ENCODE results near the gene CARD9. TPM values are rescaled to one million over a fixed set of nuclear protein-coding genes. Genes with fewer than 3 reads are reported as not detected.

The CARD9 gene
- total RNA-seq, 1 experiment from 2014 or later: 14.0 TPM

DNA sequence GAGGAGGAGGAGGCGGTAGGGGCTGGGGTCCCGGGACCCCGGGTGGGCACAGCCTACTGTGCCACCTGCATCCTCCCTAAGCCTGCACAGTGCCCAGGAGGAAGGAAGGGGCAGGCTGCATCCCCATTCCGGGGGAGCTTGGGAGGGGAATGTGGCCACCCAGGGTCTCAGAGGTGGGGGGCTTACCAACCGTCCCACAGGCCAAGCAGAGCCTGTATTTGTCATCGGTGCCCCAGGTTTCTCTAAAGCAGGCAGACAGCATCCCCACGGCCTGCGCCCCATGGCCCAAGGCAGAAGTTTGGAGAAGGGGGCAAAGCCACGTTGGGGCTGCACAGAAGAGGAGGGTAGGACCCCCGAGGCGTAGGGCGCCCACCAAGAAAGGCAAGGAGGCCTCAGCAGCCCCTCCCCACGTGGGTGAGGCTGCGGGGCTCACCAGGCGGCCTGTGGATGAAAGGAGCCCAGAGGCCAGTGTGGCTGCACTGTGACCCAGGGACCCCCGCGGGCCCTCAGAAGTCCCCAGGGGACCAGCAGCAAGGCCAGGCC, 46.6 kb downstream of the CARD9 start:
- Histone ChIP-seq H3K79me2 (ENCODE audit: low read depth) (no peaks in the 10 kb centered on the region), H3K4me1 (replicated peaks; ENCODE audit: insufficient read depth) (peaks cover 11% of the 10 kb centered on the region; the same call in 1 of the 2 replicates), H4K20me1 (ENCODE audit: insufficient read depth) (peaks cover 5% of the 10 kb centered on the region; the same call in 1 of the 2 replicates), H2AFZ (no peak overlapping the region), H3K9me2 (ENCODE audit: insufficient read depth) (no peaks in the 10 kb centered on the region), H3K27ac (no peak overlapping the region), H3K4me2 (no peak overlapping the region), H3K27me3 (ENCODE audit: insufficient read depth, low read depth) (no peaks in the 10 kb centered on the region), H3K9me3 (ENCODE audit: insufficient read depth, low read depth) (no peaks in the 10 kb centered on the region), H3K4me3 (no peak overlapping the region), H3F3A (ENCODE audit: insufficient read depth, low read depth) (peaks cover 8% of the 10 kb centered on the region; the same call in 1 of the 2 replicates), H3K36me3 (ENCODE audit: low read depth) (no peaks in the 10 kb centered on the region)
- intact Hi-C loops (cut with micrococcal nuclease; ENCODE audit: unreplicated experiment): no loop called here
- CTCF ChIA-PET: interaction anchor here (0.6 kb wide), 1 partner anchor 182 kb away, joined by 7 read pairs; no protein-coding TSS in a partner anchor
- no TSS peak for BruUV-seq (replicated peaks)
- TF ChIP-seq EZH2 (IDR thresholded peaks at IDR 0.05; ENCODE audit: low read depth): no peak
- TF ChIP-seq, protein P1, sequence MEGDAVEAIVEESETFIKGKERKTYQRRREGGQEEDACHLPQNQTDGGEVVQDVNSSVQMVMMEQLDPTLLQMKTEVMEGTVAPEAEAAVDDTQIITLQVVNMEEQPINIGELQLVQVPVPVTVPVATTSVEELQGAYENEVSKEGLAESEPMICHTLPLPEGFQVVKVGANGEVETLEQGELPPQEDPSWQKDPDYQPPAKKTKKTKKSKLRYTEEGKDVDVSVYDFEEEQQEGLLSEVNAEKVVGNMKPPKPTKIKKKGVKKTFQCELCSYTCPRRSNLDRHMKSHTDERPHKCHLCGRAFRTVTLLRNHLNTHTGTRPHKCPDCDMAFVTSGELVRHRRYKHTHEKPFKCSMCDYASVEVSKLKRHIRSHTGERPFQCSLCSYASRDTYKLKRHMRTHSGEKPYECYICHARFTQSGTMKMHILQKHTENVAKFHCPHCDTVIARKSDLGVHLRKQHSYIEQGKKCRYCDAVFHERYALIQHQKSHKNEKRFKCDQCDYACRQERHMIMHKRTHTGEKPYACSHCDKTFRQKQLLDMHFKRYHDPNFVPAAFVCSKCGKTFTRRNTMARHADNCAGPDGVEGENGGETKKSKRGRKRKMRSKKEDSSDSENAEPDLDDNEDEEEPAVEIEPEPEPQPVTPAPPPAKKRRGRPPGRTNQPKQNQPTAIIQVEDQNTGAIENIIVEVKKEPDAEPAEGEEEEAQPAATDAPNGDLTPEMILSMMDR (conservative IDR thresholded peaks at IDR 0.05): no peak
- DNase-seq: no peak
- POLR2A ChIA-PET (ENCODE audit: unreplicated experiment): no interaction called here

DNA sequence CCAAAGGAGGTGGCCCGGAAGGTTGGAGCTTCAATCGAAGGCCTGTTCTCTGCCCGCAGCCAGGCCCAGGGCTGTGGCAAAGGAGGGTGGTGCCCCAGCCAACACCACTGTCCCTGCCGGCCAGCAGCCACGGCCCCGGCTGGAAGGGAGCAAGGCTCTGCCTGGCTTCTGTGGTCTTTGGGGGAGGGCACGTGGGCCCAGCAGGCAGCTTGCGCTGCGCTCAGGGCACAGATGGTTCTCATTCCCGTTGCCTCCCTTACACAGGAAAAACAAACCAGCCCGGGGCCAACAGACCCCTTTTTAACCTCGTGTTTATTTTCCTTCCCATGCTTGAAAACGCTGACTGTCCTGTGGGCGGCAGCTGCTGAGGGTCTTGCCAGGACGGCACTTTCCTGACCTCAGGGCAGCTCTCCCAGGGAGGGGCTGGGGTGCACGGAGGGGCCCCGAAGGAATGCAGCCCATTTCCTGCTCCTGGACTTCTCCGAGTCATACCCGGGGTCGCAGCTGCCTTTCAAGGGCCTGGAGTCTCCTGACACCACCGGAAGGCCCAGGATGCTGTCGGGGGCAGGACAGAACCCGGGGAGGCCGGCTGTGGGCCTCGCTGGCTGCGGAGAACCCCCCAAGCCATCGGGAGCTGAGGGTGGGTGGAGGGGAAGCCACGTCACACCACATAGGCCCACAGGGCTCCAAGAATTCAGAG, 47.3 kb downstream of the CARD9 start:
- H3K4me2 ChIP-seq: no peak overlapping the region
- no peak for DNase-seq
- intact Hi-C loops (cut with micrococcal nuclease; ENCODE audit: unreplicated experiment): no loop called here
- ChIA-PET CTCF (no interaction called here), POLR2A (ENCODE audit: unreplicated experiment) (interaction anchor here (0.6 kb wide), 1 partner anchor 29 kb away, joined by 4 read pairs; no protein-coding TSS in a partner anchor)
- H2AFZ ChIP-seq: no peak overlapping the region
- TF ChIP-seq, protein P1 (conservative IDR thresholded peaks at IDR 0.05): no peak
- no peak for TF ChIP-seq EZH2 (IDR thresholded peaks at IDR 0.05; ENCODE audit: low read depth)
- H3F3A ChIP-seq (ENCODE audit: insufficient read depth, low read depth): peaks cover 8% of the 10 kb centered on the region; the same call in 1 of the 2 replicates
- H3K36me3 ChIP-seq (ENCODE audit: low read depth): no peaks in the 10 kb centered on the region
- no peaks in the 10 kb centered on the region for H3K27me3 ChIP-seq (ENCODE audit: insufficient read depth, low read depth)
- H3K4me1 ChIP-seq (replicated peaks; ENCODE audit: insufficient read depth): peaks cover 11% of the 10 kb centered on the region; the same call in 1 of the 2 replicates
- no peak overlapping the region for H3K4me3 ChIP-seq
- no peak overlapping the region for H3K27ac ChIP-seq
- no TSS peak for BruUV-seq (replicated peaks)
- no peaks in the 10 kb centered on the region for H3K9me2 ChIP-seq (ENCODE audit: insufficient read depth)
- peaks cover 5% of the 10 kb centered on the region; the same call in 1 of the 2 replicates for H4K20me1 ChIP-seq (ENCODE audit: insufficient read depth)
- H3K9me3 ChIP-seq (ENCODE audit: insufficient read depth, low read depth): no peaks in the 10 kb centered on the region
- no peaks in the 10 kb centered on the region for H3K79me2 ChIP-seq (ENCODE audit: low read depth)

DNA sequence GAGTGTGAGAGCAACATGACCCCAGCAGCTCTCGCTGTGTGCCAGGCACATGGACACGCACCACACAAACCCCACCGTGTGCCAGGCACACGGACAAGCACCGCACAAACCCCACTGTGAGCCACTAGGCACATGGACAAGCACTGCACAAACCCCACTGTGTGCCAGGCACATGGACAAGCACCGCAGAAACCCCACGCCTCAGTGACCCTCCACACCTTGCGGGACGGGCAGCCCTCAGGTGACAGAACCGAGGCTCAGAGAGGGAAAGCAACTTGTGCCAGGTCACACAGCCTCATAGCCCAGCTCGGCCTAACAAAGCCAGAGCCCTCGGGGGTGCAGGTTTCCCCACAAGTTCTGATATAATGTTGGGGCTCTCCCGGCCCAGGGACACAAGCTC, 48.1 kb downstream of the CARD9 start:
- H3K27me3 ChIP-seq (ENCODE audit: insufficient read depth, low read depth): no peaks in the 10 kb centered on the region
- no peaks in the 10 kb centered on the region for H3K9me3 ChIP-seq (ENCODE audit: insufficient read depth, low read depth)
- no peak overlapping the region for H3K4me3 ChIP-seq
- no peaks in the 10 kb centered on the region for H3K9me2 ChIP-seq (ENCODE audit: insufficient read depth)
- peaks cover 11% of the 10 kb centered on the region; the same call in 1 of the 2 replicates for H3K4me1 ChIP-seq (replicated peaks; ENCODE audit: insufficient read depth)
- ChIA-PET POLR2A (ENCODE audit: unreplicated experiment) (interaction anchor here (0.6 kb wide), 1 partner anchor 28 kb away, joined by 4 read pairs; no protein-coding TSS in a partner anchor), CTCF (no interaction called here)
- H3K4me2 ChIP-seq: no peak overlapping the region
- TF ChIP-seq, protein P1 (conservative IDR thresholded peaks at IDR 0.05): no peak
- no peaks in the 10 kb centered on the region for H3K79me2 ChIP-seq (ENCODE audit: low read depth)
- no TSS peak for BruUV-seq (replicated peaks)
- peaks cover 5% of the 10 kb centered on the region; the same call in 1 of the 2 replicates for H4K20me1 ChIP-seq (ENCODE audit: insufficient read depth)
- H3K36me3 ChIP-seq (ENCODE audit: low read depth): no peaks in the 10 kb centered on the region
- no peak overlapping the region for H2AFZ ChIP-seq
- no peak overlapping the region for H3K27ac ChIP-seq
- H3F3A ChIP-seq (ENCODE audit: insufficient read depth, low read depth): peaks cover 8% of the 10 kb centered on the region; the same call in 1 of the 2 replicates
- intact Hi-C loops (cut with micrococcal nuclease; ENCODE audit: unreplicated experiment): no loop called here
- no peak for DNase-seq

Measured in PC-9 (cell line).